ENCODE results near the gene ALDH3A2.
"Not testable (repeated sequence)": the region's sequence is repeated elsewhere in the genome, so short reads cannot be mapped to it uniquely, and the experiment has no call there.

The ALDH3A2 gene

DNA sequence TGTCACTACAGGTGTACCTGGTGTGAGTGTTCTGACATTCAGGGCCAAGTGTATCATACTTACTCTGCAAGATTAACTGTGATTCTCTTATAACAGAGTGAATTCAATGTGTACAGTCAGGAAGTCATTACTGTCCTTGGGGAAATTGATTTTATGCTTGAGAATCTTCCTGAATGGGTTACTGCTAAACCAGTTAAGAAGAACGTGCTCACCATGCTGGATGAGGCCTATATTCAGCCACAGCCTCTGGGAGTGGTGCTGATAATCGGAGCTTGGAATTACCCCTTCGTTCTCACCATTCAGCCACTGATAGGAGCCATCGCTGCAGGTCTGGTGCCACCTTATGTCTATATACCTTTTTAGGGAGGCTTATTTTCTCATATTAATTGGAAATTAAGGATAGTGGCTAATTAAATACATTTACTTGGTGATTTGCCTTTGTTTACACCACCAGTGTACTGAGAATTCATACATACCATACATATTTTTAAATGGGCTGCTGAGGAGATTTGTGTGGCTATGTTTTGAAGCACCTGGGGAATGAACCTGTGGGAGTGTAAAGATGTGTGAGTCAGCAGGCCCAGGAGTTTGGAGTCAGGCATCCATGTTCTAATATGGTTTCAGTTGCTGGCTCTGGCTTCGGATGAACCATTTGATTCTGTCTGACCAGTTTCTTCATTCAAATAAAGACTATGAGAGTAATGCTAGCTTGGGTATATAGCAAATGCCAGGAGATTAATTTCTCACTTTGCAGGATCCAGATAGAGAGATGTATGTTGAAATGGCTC lies 3.1 kb downstream of the ALDH3A2 start:
- no peak for DNase-seq

DNA sequence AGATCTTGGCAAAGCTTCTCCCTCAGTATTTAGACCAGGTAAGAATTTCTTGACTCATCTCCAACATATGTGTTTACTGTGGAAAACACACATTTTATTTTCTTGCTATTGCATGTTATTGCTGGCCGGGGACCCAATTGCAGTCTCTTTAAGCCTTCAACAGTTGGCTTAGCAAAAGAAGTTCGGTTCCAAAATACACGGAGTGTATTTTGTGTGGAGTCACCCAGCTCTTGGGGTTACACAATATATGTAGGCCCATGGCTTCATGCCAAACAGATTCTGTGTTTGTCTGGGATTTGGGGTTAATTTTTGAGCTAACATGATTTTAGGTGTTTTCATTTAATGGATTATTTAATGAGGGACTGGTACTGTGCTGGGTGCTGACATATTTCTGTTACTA lies 4.0 kb downstream of the ALDH3A2 start:
- DNase-seq, result no peak

DNA sequence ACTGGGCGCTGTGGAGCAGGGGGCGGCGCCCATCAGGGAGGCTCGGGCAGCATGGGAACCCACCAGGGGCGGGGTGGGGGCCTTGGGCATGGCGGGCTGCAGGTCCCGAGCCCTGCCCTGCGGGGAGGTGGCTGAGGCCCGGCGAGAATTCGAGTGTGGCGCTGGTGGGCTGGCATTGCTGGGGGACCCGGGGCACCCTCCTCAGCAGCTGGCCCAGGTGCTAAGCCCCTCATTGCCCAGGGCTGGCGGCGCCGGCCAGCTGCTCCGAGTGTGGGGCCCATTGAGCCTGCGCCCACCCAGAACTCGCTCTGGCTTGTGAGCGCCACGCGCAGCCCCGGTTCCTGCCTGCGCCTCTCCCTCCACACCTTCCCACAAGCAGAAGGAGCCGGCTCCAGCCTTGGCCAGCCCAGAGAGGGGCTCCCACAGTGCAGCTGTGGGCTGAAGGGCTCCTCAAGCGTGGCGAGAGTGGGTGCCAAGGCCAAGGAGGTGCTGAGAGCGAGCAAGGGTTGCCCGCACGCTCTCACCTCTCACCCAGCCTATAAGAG lies 5.9 kb downstream of the ALDH3A2 start:
- no peak for DNase-seq

DNA sequence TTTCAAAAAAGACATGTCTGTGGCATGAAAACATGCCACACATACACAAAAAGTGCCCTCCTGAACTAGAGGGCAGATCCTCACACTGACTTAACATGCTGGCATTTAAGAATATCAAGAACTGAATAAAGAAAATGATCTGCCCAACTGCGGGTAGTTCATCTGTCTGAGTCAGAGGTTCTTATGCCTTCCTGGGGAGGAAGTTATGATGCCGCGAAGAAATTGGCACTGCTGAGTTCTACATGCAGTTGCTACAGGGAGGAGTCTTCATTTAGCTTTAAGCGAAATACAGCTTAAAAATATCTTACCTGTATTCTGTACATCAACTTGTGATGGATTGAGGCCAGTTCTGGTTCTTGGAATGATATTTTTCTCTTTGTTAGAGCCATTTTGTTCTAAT lies 6.3 kb downstream of the ALDH3A2 start:
- DNase-seq, result no peak

DNA sequence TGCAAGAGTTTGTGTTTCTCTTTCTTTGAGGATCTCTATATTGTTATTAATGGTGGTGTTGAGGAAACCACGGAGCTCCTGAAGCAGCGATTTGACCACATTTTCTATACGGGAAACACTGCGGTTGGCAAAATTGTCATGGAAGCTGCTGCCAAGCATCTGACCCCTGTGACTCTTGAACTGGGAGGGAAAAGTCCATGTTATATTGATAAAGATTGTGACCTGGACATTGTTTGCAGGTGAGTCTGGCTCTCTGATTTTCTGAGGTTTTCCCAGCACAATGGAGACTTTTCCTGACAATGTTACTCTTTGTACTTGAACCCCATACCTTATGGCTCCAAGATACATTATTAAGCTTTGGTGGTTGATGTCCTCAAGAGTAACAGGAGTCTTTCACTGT lies 7.8 kb downstream of the ALDH3A2 start:
- no peak for DNase-seq

DNA sequence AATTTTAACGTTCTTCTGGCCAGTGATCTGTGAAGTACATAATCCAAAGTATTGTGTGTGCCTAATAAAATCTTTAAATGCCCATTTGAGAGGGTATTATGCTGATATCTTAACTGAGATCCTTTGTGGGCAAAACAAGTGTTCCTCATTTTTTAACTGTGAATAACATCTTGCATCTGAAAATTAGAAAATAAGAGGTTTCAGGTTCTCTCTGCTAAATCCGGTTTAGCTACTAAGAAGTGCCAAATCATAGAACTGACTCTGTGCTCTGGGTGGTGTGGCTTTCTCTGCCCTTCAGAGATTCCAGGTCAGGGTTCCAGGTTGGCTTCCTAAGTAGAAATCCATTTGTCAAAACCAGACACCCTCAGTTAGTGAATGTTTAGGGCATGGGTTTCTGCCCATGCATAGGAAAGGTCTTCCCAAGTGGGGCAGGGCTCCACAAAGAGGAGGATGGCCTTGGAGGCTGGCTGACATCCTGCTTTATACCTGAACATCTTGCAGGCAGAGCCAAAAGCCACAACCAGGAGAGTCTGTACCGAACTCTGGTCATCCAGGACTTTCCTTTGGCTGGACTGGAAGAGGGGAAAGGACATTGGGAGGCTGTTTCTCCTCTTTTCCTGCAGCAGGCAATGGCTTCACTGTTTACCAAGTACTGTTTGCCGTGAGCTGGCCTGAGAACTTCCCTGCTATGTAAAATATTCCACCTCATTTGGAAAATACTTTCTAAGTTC lies 8.5 kb downstream of the ALDH3A2 start:
- DNase-seq, result no peak

DNA sequence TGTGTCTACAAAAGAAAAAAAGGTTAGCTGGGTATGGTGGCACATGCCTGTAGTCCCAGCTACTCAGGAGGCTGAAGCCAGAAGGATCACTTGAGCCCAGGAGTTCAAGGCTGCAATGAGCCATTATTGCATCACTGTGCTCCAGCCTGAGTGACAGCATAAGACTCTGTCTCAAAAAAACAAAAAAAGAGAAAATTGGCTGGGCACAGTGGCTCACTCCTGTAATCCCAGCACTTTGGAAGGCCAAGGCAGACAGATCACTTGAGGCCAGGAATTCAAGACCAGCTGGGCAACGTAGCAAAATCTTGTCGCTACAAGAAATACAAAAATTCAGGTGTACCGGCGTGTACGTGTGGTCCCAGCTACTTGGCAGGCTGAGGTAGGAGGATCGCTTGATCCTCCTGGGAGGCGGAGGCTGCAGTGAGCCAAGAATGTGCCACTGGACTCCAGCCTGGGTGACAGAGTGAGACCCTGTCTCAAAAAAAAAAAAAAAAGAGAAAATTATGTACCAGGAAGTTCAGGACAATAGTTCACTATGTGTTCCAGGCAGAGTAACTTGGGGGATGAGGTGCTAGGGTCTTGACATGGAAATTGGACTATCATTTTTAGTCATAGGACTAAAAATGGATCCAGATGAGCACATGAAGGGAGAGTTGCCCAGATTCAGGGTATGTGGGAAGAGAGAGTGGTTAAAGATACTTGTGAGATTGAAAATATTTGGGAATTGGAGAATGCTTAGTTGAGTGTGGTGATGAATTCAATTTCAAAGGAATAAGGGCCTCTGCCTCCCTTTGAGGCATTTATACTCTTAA lies 11.0 kb downstream of the ALDH3A2 start:
- no peak for DNase-seq

DNA sequence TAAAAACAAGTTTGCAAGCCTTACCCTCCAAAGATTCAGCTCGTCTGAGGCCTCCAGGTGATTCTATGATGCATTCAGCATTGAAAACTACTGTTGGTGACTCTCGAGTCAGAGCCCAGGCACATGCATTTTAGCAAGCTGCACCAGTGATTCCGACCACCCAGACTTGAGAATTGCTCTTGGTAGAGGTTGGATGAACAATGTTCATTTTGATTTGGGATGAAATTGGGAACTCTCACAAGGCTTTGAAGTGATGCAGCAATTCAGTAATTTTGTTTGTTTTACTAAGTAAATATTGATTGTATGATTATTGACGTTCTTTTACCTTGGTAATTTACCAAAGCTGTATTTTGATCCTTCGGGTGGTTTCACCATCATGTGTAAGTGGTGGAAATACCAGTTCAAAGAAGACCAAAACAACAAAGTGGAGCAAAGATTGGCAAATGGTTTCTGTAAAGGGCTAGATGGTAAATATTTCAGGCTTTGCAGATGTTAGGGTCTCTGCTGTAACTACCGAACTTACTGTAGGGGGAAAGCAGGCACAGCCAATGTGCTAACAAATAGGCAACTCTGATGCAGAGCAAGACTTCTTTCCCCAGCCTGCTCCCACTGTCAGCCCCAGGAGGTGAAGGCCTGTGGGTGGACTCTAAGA lies 11.8 kb downstream of the ALDH3A2 start:
- DNase-seq, result no peak

DNA sequence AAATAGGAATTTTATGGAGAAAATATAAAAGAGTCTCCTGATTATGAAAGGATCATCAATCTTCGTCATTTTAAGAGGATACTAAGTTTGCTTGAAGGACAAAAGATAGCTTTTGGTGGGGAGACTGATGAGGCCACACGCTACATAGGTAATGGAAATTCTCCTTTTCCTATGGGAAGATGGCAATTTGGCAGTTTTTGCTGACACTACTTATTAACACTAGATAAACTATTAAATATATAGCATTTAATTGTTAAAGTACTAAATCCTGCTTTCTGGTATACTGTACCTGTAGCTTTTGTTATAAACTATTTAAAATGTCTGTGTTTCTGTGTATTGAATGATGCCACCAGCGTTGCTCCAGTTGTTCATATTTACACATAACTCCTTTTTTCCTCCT lies 12.6 kb downstream of the ALDH3A2 start:
- no peak for DNase-seq

DNA sequence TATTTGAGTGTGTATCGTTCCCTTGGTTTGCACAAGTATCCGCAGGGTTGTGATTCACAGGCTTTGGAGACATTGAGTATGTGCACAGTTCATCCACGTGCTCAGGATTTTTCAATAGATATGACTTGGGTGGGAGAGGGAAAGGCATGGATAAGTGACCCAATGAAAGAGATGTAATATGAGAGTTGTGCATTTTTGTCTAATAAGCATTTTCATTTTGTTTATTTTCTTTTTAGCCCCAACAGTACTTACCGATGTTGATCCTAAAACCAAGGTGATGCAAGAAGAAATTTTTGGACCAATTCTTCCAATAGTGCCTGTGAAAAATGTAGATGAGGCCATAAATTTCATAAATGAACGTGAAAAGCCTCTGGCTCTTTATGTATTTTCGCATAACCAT lies 14.5 kb downstream of the ALDH3A2 start:
- DNase-seq, result no peak

DNA sequence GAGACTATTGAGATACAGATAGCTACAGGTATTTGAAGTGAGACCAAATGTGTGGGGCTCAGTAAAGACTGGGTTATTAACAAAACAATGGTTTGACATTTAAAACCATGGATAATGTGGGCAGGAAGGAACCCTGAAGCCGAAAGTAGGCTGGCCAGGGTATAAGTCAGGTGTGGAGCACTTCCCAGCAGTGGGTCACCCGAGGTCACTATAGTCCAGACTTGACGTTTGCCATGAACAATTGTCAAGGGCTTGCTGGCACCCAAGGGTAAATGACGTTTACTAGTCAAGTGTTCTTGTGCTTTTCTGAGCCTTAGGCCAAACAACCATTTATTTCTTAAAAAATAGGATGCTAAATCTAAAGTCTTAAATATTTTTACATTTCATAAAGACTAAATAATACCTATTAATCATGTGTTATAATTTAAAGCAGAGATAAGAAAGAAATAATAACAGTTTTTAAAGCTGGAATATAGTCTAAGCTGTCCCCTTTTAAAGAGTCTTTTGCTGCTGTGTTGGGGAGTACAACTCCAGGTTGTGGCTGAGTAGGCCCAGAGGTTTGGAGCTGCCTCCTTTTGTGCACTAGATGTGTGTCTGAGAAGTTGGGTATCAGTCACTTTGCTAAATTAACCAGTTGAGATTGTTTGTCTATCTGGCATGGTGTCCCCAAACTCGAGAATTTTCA lies 15.7 kb downstream of the ALDH3A2 start:
- DNase-seq, result no peak

DNA sequence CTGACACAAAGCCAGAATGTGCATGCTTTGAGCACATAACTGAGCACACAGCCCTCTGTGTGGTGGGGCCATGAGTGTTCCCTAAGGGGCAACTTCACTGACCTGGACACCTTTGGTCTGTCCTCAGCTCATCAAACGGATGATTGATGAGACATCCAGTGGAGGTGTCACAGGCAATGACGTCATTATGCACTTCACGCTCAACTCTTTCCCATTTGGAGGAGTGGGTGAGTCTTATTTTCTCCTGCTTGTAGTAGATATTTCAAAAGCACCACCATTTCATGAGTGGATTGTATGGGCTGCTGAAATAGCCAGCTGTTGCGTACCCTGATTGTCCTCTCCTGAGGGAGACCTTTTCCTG lies 16.2 kb downstream of the ALDH3A2 start:
- no peak for DNase-seq

DNA sequence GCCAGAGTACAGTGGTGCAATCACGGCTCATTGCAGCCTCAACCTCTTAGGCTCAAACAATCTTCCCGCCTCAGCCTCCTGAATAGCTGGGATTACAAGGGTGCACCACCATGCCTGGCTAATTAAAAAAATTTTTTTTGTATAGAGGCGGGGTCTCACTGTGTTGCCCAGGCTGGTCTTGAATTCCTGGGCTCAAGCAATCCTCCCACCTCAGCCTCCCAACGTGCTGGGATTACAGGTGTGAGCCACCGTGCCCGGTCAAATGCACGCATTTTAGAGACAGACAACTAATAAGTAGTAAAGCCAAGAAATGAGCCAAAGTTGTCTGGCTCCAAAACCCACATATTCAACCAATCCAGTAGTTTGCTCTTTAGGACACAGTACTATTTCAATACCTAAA lies 21.1 kb downstream of the ALDH3A2 start:
- not testable (repeated sequence) for DNase-seq

DNA sequence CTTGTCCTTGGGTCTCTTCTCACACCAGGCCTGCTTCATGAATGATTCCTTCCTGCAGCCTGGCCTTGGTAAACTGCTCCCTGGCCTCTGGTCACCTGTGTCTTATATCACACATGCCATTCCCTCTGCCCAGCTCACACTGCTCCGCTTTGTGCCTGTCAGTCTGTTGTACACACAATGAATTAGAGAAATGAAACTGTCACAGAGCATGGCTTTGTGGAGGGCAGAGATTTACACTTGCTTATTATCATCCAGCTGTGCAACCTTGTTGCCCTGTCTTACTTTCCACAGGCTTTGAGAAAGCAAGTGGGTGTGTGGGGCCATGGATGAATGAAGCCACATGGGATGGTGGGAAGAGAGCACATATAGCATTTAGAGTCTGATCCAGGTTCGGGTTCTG lies 22.4 kb downstream of the ALDH3A2 start:
- no peak for DNase-seq

DNA sequence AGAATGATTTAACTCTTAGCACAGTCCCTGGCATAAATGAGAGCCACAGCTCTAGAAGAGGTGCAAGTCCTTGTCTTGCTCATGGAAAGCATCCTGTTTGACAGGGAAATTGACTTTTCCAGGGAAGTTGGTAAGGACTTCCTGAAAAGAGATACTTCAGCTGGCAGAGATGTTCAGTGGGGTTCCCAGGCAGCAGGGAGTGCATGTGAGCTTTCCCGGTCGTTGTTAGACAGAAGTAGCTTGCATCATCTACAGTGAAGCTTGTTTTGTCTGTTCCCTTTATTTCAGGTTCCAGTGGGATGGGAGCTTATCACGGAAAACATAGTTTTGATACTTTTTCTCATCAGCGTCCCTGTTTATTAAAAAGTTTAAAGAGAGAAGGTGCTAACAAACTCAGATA lies 22.9 kb downstream of the ALDH3A2 start:
- no peak for DNase-seq

DNA sequence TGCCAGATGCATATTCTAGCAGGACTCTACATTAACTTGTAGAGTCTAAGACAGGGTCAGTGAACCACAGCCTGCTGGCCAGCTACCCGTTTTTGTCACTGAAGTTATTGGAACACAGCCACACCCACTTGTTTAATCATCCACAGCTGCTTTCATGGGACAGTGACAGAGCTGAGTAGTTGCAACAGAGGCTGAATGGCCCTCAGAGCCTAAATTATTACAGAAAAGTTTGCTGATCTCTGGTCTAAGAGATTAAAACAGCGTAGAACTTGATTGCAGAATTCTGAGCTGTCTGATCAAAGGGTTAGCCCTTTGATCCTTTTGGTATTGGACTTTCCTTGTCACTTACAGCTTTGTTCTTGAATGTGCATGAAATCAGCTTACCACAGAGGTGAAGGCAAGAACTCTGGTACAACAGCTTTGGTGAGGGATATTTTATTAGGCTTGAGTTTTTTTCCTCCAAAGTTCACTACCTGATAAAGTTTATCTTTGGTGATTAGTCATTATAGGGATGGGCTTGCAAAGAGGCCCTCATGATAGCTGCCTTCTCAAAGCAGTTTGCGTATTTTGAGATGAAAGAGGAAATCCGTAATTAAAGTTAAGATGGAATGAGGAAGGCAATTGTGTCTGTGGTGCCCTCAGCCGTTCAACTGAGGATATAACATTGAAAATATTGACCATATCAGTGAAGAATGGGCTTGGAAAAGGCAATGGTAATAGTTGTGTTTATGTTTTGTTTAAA lies 23.6 kb downstream of the ALDH3A2 start:
- no peak for DNase-seq

DNA sequence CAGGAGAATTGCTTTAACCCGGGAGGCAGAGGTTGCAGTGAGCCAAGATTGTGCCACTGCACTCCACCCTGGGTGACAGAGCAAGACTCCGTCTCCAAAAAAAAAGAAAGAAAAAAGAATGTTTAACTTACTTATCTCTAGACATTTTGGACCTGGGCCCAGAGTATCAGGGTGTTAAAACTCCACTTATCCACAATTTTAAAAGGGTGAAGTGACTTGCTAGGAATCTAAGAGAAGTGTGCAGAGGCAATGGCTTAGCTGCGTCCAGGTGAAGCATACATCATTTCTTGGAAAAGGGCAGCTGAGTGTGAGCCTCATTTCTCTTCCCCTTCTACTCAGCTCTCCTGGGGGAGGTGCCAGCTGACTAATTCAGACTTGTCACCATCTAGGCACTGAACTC lies 25.1 kb downstream of the ALDH3A2 start:
- DNase-seq, result no peak

DNA sequence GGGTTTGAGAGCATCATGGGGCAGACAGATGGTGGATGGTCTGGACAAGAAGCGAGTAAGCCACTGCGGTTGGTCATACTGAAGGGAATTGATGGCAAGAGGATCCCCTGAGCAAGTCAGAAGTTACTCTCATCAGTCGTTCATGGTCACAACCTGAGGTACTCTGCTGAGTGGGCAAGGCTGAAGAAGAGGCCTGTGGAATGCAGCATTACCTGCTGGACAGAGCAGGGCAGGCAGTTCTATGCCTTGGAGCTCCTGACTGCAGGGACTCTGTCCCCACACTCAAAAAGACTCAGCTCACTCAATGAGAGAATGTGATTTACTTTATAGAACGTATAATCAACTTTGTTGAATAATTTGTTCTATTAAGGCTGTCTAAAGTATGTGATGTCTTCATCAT lies 28.3 kb downstream of the ALDH3A2 start:
- no peak for DNase-seq

DNA sequence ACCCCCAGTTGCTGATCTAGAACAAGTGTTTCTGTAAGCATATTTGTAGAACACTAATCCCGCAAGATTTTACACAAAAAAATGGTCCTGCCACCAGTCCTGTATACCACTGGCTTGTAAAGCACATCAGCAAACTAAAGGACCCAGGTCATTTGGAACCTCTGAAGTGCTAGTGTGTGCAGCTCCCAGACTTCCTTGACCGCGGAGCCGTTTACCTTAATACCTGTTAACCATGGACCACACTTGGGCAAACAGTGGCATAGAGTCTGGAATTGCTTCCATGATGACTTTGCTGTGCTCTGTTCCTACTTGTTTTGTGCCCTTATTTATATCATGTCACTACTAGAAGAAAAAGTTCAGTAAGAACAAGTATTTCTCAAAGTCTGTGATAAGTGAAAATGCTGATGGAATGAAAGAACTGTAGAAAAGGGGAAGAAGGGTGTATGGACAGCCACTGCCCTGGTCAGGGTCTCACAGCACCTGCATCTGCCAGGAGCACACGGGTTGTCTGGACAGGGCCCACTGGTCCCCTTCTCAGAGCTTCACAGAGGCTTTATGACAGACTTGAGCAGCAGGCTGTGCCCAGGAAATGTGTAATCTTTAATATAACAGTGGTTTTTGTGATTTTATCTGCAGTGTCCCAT lies 29.3 kb downstream of the ALDH3A2 start:
- DNase-seq, result no peak

DNA sequence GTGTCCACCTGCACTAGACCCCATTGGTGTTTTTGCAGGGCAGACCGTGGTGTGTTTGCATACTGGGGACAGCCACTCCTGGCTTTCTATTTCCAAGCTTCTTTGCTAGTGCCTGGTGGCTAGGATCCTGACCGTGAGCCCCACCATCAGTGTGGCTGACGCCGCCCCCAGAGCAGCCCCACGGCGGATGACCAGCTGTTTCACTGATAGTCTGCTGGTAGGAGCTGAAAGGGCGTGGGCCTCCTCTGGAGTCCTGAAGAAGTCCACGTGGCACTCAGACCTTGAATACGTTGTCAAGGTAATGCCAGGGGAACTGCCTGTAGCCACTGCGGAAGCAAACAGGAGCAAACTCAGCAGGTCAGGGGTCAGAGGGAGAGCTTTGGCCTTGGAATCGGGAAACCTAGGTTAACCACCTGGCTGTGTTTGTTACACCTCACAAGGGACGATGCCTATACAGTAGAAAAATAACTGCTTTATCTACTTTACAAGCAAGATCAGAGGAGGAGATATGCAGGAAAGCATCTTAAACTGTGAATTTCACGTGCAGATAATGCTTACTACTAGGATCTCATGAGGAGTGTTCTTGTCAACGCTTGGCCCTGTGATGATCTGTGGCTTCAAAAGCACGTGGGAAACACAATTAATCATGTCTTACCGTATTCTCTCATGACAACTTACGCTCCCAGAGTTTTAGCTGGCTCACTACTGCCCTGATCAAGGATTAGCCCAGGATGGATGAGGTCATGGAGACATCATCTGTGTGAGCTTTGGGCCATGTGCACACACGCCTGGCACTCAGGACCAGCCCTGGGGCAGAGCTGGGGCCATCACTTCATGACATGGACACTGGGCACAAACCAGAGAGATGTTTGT lies 30.3 kb downstream of the ALDH3A2 start:
- no peak for DNase-seq

All from NCI-H2107 (cell line).